Posterior vena cava (tissue), 2 donors: ENCODE measurements around the gene ATP1B3. TPM values are rescaled to one million over a fixed set of nuclear protein-coding genes. Genes with fewer than 3 reads are reported as not detected.
"Not testable (repeated sequence)": the region's sequence is repeated elsewhere in the genome, so short reads cannot be mapped to it uniquely, and the experiment has no call there.

ENCODE experiments used
- DNase-seq: peaks from one replicate; pipeline ENCODE4 v3.0.0-alpha.2; 2020; ENCODE audit warnings: low spot score
- intact Hi-C, 2 donors: fragments of 100-400 bp; cut with DNase I; formaldehyde crosslinking; loops; one replicate each; pipeline versions ENCODE4 v1.14.1 to v1.14.2; 2022 to 2023
- total RNA-seq, 2 donors: library from RNA; stranded (reverse); fragmentation: NEBNext Ultra II Directional; extraction: Animal tissue kit (Norgen Biotek cat#: 25700); gene quantifications; one replicate each; pipeline ENCODE4 v1.2.1, GENCODE V29; 2021
- donor health status: DM: yes; HTN: yes; CAD: no.
- donor health status: DM: yes; HTN: yes; CAD: no.

The ATP1B3 gene
- total RNA-seq, 2 donors from 2014 or later: 119 to 127 TPM

DNA sequence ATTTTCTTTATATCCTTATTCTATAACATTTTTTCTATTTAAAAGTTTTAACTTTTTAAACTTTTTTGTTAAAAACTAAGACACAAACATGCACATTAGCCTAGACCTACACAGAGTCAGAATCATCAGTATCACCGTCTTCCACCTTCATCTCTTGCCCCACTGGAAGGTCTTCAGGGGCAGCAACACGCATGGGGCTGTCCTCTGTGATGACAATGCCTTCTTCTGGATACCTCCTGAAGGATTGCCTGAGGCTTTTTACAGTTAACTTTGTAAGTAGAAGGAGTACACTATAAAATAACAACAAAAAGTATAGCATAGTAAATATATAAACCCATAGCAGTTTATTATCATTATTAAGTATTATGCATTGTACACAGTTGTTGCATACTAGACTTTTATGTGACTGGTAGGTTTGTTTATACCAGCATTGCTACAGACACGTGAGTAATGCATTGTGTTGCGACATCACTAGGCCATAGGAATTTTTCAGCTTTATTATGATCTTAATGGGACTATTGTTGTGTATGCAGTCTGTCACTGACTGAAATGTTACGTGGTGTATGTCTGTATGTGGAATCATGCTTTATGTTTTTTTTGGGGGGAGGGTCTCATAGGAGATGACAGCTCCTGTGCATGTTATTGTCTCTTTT is 18.2 kb downstream of the ATP1B3 start:
- DNase-seq: no peak
- intact Hi-C loops: no loop called here

DNA sequence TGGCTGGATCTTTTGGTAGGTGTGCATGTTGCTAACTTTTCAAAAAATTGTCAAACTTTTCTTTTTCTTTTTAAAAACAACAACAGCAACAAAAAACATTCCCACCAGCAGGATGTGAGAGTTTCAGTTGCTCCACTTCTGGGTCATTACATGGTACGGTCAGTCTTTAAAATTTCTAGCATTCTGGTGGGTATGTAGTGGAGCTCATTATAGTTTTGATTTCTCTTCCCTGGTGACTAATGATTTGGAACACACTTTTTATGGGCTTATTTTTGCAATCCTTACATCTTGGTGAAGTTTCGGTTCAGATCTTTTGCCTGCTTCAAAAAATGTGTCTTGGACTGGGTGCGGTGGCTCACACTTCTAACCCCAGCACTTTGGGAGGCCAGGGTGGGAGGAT is 19.3 kb downstream of the ATP1B3 start:
- intact Hi-C loops: no loop called here
- no peak for DNase-seq

GRCh38 chr3:141898908-141899307 is 22.5 kb downstream of the ATP1B3 start:
- DNase-seq: no peak
- intact Hi-C loops: no loop called here

GRCh38 chr3:141900343-141900742 is 23.9 kb downstream of the ATP1B3 start:
- no peak for DNase-seq
- intact Hi-C loops: loop anchor here in 1 of 2 donors (10.0 kb wide), 1 partner anchor 156 kb away; no protein-coding TSS in a partner anchor

DNA sequence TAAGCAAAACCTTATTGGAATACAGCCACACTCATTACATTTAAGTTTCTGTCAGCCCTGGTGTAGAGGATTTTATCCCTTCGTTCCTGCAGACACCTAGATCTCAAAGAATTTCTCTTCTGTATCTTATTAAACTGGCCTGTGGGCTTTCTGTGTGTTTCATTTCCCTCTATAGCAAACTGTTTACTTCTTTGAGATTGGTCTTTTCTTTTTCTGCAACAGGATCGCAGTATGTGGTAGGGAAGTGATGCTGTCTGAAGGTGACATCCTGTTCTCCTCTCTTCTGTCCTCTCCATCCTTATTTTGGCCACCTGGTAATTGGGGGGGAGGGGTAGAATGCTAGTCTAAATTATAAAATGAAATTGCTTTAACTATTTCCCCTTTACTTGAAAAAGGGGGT is 25.5 kb downstream of the ATP1B3 start:
- intact Hi-C loops: loop anchor here in 1 of 2 donors (10.0 kb wide), 1 partner anchor 157 kb away; no protein-coding TSS in a partner anchor
- DNase-seq: no peak

DNA sequence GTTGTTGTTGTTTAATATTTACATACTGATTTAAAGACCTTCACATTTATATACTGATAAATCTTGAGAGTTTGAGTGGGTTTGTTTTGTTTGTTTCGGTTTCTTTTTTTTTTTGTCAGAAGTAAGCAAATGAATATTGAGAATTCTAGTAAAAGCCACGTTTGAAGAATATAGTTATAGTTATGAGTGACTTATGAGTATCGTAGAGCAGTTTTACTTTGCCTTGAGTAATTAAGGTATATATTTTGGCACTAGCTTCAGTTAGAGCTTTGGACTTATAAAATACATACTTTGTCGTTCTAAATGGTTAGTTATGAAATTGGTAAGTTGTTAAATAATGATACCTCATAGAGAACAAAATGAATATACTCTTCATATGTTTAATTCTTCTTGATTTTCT is 27.8 kb downstream of the ATP1B3 start:
- intact Hi-C loops: loop anchor here in 1 of 2 donors (10.0 kb wide), 1 partner anchor 159 kb away; no protein-coding TSS in a partner anchor
- no peak for DNase-seq

DNA sequence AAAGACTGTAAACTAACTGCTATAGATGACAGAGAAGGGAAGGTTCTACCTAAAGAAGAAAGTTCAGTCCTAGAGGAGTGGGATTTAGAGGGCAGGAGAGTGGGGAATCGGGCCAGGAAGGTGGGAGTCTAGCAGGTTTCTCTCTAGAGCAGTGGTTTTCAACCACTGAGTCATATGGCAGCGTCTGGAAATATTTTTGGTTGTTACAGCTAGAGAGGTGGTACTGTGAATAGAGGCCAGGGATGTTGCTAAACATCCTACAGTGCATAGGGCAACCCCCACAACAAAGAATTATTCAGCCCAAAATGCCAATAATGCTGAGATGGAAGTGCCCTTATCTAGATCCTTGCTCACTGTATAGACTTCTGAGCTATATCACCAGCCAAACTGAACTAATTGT is 28.7 kb downstream of the ATP1B3 start:
- intact Hi-C loops: loop anchor here in 1 of 2 donors (10.0 kb wide), 1 partner anchor 160 kb away; no protein-coding TSS in a partner anchor
- DNase-seq: no peak

DNA sequence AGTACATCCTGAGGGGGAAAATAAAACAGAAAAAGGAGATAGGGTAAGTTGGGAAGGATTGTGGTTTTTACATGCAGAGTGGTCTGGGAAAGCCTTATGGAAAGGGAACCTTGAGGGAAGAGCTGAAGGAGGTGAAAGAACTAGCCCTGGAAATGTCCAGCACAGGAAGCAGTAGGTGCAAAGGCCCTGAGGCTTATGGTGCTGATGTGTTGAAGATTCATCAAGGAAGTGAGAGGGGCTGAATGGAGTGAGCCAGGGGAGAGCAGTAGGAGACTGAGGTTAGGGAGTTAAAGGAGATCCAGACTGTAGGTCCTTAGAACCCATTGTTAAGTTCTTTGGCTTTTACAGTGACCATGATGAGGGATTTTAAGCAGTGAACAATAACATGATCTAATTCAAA is 33.0 kb downstream of the ATP1B3 start:
- intact Hi-C loops: loop anchor here in 1 of 2 donors (10.0 kb wide), 1 partner anchor 165 kb away; no protein-coding TSS in a partner anchor
- DNase-seq: no peak

- not testable (repeated sequence) for DNase-seq
- intact Hi-C loops: loop anchor here in 1 of 2 donors (10.0 kb wide), 1 partner anchor 165 kb away; no protein-coding TSS in a partner anchor
These were observed 33.5 kb downstream of the ATP1B3 start for GRCh38 chr3:141909986-141910385.

DNA sequence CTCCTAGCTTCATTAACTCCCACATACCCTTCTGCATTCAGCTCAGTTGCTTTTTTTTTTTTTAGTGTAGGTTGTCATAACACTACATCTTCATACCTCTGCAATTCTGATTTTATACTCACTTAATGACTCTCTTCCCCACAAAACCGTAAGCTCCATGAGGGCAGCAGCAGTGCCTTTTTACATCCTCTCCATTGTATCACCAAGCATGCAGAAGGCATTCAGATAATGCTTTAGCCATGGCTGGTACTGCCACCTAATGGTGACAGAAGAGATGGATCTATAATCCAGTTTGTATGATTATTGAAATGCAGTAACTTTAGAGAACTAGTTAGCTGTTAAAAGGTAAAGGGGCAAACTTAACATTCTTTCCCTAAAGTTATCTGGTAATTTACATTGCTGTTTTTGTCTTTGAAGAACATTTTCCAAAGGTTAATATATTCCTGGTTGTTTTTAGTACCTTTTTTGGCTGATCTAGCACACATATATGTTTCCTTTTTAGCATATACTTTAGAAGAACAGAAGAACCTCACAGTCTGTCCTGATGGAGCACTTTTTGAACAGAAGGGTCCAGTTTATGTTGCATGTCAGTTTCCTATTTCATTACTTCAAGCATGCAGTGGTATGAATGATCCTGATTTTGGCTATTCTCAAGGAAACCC is 36.8 kb downstream of the ATP1B3 start:
- no peak for DNase-seq
- intact Hi-C loops: no loop called here

GRCh38 chr3:141914311-141914710 is 37.9 kb downstream of the ATP1B3 start:
- intact Hi-C loops: no loop called here
- DNase-seq: no peak

DNA sequence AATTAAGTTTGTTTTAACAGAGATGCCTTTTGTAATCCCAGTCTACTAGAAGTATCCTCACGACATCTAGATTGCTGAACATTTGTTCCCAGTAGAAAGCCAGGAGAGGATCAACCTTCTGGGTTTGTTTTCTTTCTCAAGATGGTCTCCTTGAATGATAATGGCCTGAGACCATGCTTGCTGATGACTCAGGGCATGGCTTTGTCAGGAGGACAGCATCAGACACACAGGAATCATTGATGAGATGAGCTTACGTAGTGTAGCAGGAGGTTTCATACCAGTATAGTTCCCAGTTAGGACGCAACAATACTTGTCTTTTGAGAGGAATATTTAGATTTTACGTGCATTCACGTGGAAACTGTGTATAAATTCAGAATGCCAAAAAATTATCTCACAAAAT is 38.6 kb downstream of the ATP1B3 start:
- intact Hi-C loops: no loop called here
- DNase-seq: no peak

- intact Hi-C loops: no loop called here
- DNase-seq: no peak
These were observed 39.3 kb downstream of the ATP1B3 start for GRCh38 chr3:141915766-141916165.

DNA sequence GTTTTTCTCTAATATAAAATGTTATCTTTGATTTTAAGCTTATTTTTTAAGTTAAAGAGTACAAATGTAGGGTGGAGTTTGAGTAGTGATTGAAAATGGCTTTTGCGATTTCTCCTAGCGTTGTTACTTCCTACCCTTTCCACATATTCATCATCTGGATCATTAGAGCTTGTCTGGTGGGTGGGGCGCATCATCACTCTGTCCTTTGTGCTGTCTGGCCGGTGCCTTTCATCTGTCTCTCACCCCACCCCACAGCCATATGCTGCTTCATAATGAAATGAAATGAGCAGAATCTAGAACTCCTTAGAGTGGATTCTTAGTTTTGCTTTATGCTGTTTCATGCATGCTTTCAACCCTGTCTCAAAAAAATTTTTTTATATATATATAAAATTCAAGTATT is 44.3 kb downstream of the ATP1B3 start:
- no peak for DNase-seq
- intact Hi-C loops: no loop called here

GRCh38 chr3:141921316-141921715 is 44.9 kb downstream of the ATP1B3 start:
- intact Hi-C loops: no loop called here
- no peak for DNase-seq

DNA sequence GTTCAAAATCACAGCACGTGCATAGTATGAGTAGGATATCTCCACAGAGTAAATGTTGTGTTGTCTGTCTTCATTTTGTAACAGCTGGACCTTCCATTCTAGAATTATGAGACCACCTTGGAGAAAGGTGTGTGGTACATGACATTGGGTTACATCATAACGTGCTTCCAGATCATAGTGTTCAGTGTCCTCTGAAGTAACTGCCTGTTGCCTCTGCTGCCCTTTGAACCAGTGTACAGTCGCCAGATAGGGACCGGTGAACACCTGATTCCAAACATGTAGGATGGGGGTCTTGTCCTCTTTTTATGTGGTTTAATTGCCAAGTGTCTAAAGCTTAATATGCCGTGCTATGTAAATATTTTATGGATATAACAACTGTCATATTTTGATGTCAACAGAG is 49.2 kb downstream of the ATP1B3 start:
- DNase-seq, intact Hi-C loops: not testable (repeated sequence)

- DNase-seq: peak; percentile 76
- intact Hi-C loops: no loop called here
These were observed 50.5 kb downstream of the ATP1B3 start for GRCh38 chr3:141926929-141927328.

- intact Hi-C loops: no loop called here
- peak; percentile 50 for DNase-seq
These were observed 52.3 kb downstream of the ATP1B3 start for GRCh38 chr3:141928631-141929270.

DNA sequence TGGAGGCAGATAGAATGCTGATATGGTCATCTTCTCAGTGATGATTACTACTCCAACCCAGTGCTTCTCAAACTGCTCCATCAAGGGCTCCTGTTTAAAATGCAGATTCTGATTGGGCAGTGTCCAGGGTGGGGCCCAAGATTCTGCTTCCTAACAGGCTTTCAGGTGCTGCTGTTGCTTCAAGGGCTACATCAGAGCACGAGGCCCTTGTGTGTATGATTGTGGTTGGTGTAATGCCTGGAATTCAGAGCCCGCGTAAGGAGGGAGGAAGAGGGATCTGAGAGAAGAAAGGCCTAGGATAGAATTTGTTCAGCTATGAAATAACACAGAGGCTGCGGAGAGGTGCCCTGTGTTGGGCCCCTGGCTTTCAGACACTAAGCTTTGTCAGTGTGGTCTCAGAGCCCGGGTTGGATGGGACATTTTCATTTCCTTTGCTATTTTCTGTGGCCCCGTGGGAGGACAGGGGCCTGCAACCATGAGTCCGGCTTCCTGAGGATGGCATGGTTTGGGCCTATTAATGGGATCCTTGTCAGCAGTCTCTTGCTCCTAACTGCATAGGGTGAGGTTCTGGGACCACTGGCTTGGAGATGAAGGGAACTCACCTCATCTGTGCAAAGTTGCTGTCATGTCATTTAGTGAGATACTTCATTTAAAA is 53.0 kb downstream of the ATP1B3 start:
- intact Hi-C loops: no loop called here
- DNase-seq: peak; percentile 34

DNA sequence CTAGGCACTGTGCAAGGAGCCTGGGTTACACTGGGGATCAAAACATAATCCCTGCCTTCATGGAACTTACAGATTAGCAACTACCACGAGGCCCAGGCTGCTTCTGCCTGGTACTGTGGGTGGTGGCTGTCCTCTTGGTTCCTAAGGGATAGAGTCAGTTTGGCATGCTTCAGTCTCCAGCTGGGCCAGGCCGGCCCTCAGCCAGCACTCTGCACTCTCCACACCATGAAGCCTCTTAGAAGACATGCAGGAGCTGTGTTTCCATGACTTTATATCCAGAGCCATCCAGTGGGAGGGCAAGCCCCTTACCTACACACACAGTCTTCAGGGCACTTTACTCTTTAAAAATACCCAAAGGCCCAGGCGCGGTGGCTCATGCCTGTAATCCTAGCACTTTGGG is 54.4 kb downstream of the ATP1B3 start:
- peak; percentile 49 for DNase-seq
- intact Hi-C loops: no loop called here
